Type B pancreatic cell (in vitro differentiated cells): ENCODE data around the gene ZNF593. TPM values are rescaled to one million over a fixed set of nuclear protein-coding genes. Genes with fewer than 3 reads are reported as not detected.
A peak's percentile ranks its signal among the peaks of the same experiment; 100 is the strongest.

ENCODE experiments used
- DNase-seq: peaks from one replicate; pipeline ENCODE4 v3.0.0; 2021; ENCODE audit warnings: mixed read lengths; ENCODE audit not compliant: unreplicated experiment; ENCODE audit errors: extremely low spot score
- H3K27ac Mint-ChIP-seq: 2 replicates; pipeline ENCODE4 v1.8.0; 2021; ENCODE audit warnings: mild to moderate bottlenecking, mixed read lengths
- H3K27me3 Mint-ChIP-seq: 2 replicates; pipeline ENCODE4 v1.8.0; 2021; ENCODE audit warnings: mixed read lengths
- H3K36me3 Mint-ChIP-seq: 2 replicates; pipeline ENCODE4 v1.8.0; 2021; ENCODE audit warnings: mixed read lengths
- H3K4me1 Mint-ChIP-seq: one replicate; pipeline ENCODE4 v1.8.0; 2021; ENCODE audit warnings: mixed read lengths; ENCODE audit not compliant: unreplicated experiment
- H3K4me3 Mint-ChIP-seq: 2 replicates; pipeline ENCODE4 v1.8.0; 2021; ENCODE audit warnings: mild to moderate bottlenecking, mixed read lengths
- H3K9me3 Mint-ChIP-seq: 2 replicates; pipeline ENCODE4 v1.8.0; 2021; ENCODE audit warnings: mixed read lengths
- total RNA-seq: library from RNA; stranded (reverse); gene quantifications from 2 replicates; pipeline ENCODE4 v1.2.1, GENCODE V29; 2021; ENCODE audit warnings: low replicate concordance
- TF ChIP-seq, protein P1 (sequence below): fragments of 200-600 bp; sonication (generic); conservative IDR thresholded peaks from 2 replicates; pipeline ENCODE4 v1.5.0; 2021; ENCODE audit warnings: antibody characterized with exemption, mild to moderate bottlenecking

The ZNF593 gene
- total RNA-seq, 1 donor from 2014 or later, result 29.7 TPM

DNA sequence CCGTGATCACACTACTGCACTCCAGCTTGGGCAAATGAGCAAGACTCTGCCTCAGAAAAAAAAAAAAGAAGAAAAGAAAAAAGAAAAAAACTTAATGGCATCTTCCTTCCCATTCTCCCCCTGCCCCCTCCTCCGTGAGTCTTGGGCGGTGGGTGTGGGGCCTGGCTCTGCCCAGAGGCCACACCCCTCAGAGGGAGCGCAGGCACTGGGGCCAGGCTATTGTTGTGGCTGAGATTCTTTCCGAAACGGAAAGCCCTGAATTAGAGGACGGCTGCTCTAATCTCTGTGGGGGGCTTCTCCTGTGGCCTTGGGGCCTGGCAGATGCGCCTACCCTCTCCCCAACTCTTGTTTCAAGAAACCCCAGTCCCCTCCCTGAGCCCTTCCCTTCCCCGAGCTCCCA lies 15.0 kb upstream of the ZNF593 start:
- peaks cover 6% of the 10 kb centered on the region for H3K27me3 Mint-ChIP-seq
- peaks cover 29% of the 10 kb centered on the region for H3K4me1 Mint-ChIP-seq
- DNase-seq, result no peak
- TF ChIP-seq, protein P1, sequence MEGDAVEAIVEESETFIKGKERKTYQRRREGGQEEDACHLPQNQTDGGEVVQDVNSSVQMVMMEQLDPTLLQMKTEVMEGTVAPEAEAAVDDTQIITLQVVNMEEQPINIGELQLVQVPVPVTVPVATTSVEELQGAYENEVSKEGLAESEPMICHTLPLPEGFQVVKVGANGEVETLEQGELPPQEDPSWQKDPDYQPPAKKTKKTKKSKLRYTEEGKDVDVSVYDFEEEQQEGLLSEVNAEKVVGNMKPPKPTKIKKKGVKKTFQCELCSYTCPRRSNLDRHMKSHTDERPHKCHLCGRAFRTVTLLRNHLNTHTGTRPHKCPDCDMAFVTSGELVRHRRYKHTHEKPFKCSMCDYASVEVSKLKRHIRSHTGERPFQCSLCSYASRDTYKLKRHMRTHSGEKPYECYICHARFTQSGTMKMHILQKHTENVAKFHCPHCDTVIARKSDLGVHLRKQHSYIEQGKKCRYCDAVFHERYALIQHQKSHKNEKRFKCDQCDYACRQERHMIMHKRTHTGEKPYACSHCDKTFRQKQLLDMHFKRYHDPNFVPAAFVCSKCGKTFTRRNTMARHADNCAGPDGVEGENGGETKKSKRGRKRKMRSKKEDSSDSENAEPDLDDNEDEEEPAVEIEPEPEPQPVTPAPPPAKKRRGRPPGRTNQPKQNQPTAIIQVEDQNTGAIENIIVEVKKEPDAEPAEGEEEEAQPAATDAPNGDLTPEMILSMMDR, result no peak
- peak overlapping the region; percentile 41 for H3K4me3 Mint-ChIP-seq
- H3K27ac Mint-ChIP-seq, result no peak overlapping the region
- no peaks in the 10 kb centered on the region for H3K9me3 Mint-ChIP-seq
- H3K36me3 Mint-ChIP-seq, result no peaks in the 10 kb centered on the region

DNA sequence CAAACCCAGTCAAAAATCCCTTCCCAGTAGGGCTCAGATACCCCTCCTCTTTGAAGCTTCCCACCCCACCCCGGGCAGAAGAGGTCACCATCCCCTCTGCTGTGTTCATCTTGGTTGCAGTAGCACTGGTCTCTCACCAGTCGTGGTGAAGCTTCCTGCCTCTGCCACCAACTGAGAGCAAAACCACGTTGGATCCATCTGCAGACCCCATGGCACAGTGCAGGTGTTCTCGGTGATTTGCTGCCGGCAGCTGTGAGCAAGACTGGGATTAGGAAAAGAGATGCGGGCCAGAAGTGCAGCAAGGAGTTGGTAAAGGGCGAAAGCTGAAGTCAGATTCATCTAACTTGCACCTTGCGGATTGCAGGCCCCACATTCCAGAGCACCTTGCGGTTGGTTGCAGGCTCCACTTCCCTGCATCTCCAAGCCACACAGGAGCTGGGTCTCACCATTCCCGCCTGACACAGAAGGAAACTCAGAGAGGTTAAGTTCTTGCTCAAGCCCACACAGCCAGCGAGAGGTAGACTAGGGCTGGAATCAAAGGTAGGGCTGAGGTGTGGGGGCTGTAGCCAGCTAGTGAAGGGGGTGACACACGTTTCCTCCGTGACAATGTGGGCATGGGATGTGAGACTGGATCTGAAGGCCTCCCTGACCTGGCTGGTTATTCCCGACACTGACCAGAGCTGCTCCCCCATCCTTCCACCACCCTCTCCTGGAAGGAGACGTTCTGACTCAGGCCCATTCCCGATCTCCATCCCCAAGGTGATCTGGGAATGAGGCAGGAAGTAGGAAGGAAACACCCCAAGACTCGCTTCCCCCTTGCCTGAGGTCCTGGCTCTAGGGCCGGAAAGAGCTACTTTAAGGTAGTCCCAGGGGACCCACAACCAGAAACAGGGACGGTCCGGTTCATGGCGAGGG lies 14.1 kb upstream of the ZNF593 start:
- TF ChIP-seq, protein P1, result no peak
- H3K27ac Mint-ChIP-seq, result no peak overlapping the region
- no peak for DNase-seq
- peak overlapping the region; percentile 41 for H3K4me3 Mint-ChIP-seq
- H3K27me3 Mint-ChIP-seq, result peaks cover 6% of the 10 kb centered on the region
- H3K9me3 Mint-ChIP-seq, result no peaks in the 10 kb centered on the region
- H3K36me3 Mint-ChIP-seq, result no peaks in the 10 kb centered on the region
- peaks cover 30% of the 10 kb centered on the region for H3K4me1 Mint-ChIP-seq

DNA sequence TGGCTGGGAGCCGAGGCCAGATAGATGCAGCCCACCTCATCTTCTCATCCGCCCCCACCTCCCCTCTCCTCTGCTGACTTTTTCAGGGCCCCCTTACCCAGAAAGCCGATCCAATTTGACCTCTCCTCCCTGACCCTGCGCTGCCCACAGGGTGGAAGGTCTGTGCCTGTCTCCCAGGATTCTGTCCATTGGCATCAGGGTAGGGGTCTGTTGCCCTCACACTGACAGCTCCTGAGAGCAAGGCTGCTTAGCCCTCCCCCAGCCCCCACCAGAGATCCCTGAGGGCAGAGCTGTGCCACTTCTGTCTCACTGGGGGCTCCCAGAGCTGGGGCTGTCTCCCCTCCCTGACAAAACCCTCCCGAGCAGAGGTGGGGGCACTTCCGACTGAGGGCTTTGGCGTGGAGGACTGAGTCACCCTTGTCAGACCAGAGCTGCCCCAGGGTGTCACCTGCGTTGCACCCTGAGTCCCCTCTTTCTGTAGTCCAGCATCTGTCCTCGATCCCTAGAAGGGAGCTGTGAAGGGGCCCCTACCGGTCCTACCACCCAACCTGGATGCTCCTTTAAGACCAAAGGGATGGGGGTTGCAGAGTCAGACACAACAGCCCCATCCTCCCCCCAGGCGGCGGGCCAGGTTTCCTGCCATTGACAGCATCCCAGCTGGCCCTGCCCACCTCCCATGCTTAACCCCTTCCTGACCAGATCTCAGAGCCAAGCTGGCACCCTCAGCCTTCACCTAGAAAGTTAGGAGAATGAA lies 13.2 kb upstream of the ZNF593 start:
- Mint-ChIP-seq H3K9me3 (no peaks in the 10 kb centered on the region), H3K27me3 (peaks cover 6% of the 10 kb centered on the region), H3K4me3 (peak overlapping the region; percentile 41), H3K27ac (no peak overlapping the region), H3K36me3 (no peaks in the 10 kb centered on the region), H3K4me1 (peaks cover 30% of the 10 kb centered on the region)
- DNase-seq, result no peak
- TF ChIP-seq, protein P1, result no peak

- no peaks in the 10 kb centered on the region for H3K9me3 Mint-ChIP-seq
- H3K27me3 Mint-ChIP-seq, result peaks cover 10% of the 10 kb centered on the region
- no peak overlapping the region for H3K27ac Mint-ChIP-seq
- no peaks in the 10 kb centered on the region for H3K36me3 Mint-ChIP-seq
- TF ChIP-seq, protein P1, result no peak
- H3K4me1 Mint-ChIP-seq, result peaks cover 34% of the 10 kb centered on the region
- H3K4me3 Mint-ChIP-seq, result peak overlapping the region; percentile 80
- DNase-seq, result no peak
Measured at GRCh38 chr1:26158271-26158907, 11.3 kb upstream of the ZNF593 start.

GRCh38 chr1:26158908-26159742 lies 10.6 kb upstream of the ZNF593 start, which contains the start of gene FAM110D:
TSS of gene FAM110D (plus strand) at chr1:26159079. CDS start at chr1:26161292, 2,213 bp downstream.
- TF ChIP-seq, protein P1, result no peak
- Mint-ChIP-seq H3K4me3 (peak within 1 kb of the TSS; percentile 80), H3K27ac (no peak within 1 kb of the TSS), H3K4me1 (peaks cover 34% of the 10 kb centered on the region), H3K9me3 (no peaks in the 10 kb centered on the region), H3K36me3 (no peaks in the 10 kb centered on the region), H3K27me3 (peaks cover 10% of the 10 kb centered on the region)
- no peak for DNase-seq
